GOT3 (cell line): ENCODE measurements around the gene TUG1.

Experiments used
- DNase-seq: peaks from one replicate; lab custom pipeline; 2025; ENCODE audit warnings: mixed read lengths; lab: John Stamatoyannopoulos, UW

The TUG1 gene

DNA sequence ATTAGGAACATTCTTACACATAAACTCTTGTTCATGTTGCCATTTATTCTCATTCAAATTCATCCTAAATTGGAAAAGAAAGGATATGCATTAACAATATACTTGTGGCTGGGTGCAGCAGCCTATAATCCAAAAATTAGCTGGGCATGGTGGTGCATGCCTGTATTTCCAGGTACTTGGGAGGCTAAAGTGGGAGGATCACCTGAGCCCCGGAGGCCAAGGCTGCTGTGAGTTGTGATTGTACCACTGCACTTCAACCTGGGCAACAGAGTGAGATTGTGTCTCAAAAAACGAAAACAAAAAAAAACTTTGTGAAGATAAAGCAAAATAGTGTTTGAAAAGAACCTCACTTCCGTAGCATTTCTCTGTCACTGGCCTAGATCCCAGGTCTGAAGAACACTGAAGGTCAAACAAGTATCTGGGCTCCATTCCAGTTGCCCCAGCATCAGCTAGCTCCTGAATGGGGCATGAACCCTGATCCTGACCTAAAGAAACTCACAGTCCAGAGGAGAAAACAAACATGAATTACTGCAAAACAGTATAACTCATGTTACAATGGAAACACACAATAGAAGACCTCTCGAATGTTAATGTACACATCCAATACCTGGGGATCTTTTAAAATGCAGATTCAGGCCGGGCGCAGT is 32.2 kb downstream of the TUG1 start:
- no peak for DNase-seq

GRCh38 chr22:31005535-31005934 is 36.5 kb downstream of the TUG1 start:
- DNase-seq = no peak

DNA sequence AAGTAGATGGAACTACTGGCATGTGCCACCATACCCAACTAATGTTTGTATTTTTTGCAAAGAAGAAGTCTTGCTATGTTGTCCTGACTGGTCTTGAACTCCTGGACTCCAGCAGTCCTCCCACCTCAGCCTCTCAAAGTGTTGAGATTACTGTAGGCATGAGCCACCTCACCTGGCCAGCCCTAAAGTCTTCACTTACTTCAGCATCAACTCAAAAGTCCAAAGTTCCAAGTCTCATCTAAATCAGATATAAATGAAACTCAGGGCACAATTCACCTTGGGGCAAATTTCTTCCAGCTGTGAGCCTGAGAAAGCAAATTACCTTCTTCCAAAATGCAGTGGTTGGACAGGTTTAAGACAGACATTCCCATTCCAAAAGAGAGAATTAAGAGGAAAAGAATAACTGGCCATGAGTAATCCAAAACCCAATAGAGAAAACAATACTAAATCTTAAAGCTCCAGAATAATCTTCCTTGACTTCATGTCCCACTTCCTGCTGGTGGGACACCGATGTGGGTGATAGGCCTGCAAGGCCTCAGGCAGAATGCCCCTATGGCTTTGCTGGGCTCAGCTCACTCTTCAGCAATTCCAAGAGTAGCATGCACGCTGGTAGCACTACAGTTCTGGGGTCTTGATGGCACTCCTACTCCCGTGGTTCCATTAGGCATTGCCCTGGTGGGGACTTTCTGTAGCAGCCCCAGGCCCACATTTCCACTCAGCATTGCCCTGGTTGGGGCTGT is 50.3 kb downstream of the TUG1 start:
- no peak for DNase-seq

DNA sequence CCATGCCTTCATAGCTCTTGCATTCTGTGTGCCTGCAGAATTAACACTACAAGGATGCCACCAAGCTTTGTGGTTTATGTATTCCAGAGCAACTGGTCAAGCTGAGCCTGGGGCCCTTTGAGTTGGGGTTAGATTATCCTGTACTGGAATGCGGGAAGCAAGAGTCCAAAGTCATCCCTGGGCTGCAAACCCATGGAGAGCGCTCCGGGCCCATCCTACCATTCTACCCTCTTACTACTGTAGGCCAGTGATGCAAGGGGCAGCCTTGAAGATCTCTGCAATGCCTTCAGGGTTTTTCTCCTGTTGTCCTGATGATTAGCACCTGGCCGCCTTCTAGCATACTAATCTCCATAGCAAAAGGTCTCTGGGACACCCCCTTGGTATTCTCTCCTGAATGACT is 51.3 kb downstream of the TUG1 start:
- DNase-seq = no peak

DNA sequence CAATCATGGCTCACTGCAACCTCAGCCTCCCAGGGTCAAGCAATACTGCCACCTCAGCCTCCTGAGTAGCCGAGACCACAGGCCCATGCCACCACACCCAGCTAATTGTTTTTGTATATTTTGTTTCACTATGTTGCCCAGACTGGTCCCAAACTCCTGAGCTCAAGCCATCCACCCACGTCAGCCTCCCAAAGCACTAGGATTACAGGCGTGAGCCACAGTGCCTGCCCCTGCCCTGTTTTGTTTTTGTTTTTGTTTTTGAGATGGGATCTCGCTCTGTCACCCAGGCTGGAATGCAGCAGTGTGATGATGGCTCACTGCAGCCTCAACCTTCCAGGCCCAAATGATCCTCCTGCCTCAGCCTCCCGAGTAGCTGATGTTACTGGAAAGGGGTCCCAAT is 53.5 kb downstream of the TUG1 start:
- no peak for DNase-seq
